ENCODE data around the gene IQGAP1.

Gene IQGAP1

DNA sequence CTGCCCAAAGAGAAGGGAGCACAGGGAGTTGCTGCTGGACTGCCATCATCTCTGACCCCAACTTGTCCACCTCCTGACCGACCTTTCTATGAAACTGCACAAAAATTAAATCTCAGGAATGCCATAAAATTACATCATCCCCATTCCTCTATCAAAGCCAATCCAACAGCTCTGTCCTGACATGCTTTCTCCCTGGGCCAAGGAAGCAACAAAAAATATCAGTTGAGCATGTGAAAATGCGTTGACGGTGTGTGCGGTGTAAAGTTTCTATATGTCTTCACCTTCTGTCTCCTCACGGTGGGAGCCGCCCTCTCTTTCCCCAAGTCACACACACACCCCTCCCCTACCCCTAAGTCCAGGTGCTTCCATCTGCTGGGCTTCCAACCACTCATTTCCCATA, 39.6 kb upstream of the IQGAP1 start:
- no peaks in the 10 kb centered on the region for H3K9me3 ChIP-seq
- no peak for DNase-seq
- TF ChIP-seq, protein P1, sequence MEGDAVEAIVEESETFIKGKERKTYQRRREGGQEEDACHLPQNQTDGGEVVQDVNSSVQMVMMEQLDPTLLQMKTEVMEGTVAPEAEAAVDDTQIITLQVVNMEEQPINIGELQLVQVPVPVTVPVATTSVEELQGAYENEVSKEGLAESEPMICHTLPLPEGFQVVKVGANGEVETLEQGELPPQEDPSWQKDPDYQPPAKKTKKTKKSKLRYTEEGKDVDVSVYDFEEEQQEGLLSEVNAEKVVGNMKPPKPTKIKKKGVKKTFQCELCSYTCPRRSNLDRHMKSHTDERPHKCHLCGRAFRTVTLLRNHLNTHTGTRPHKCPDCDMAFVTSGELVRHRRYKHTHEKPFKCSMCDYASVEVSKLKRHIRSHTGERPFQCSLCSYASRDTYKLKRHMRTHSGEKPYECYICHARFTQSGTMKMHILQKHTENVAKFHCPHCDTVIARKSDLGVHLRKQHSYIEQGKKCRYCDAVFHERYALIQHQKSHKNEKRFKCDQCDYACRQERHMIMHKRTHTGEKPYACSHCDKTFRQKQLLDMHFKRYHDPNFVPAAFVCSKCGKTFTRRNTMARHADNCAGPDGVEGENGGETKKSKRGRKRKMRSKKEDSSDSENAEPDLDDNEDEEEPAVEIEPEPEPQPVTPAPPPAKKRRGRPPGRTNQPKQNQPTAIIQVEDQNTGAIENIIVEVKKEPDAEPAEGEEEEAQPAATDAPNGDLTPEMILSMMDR (IDR thresholded peaks at IDR 0.05; ENCODE audit: low read depth, low read length), result no peak
- no peak overlapping the region for H3K4me3 ChIP-seq (ENCODE audit: low read depth, low read length)
- no peaks in the 10 kb centered on the region for H3K27me3 ChIP-seq
- H3K36me3 ChIP-seq, result no peaks in the 10 kb centered on the region
- H3K4me1 ChIP-seq, result no peaks in the 10 kb centered on the region

DNA sequence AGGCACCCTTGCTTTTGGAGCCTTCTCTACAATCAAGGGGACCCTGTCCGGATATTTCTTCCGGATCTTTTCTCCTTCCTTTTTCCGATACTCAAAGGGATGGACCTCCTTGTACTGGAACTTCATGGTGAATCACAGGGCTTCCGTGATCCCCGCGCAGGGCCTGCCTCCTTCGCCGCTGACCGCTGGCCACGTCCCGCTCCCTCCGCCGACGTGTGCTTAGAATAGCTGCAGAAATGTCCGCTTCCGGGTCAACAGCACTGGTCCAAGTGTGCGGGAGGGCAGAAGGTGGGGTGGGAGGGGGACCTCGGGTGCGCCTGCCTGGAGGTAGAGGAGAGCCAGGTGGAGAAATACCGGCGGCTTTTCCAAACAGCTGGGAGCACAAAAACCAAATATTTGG, 39.0 kb upstream of the IQGAP1 start:
- H3K4me3 ChIP-seq (ENCODE audit: low read depth, low read length), result no peak overlapping the region
- H3K27me3 ChIP-seq, result no peaks in the 10 kb centered on the region
- TF ChIP-seq, protein P1 (IDR thresholded peaks at IDR 0.05; ENCODE audit: low read depth, low read length), result no peak
- no peak for DNase-seq
- no peaks in the 10 kb centered on the region for H3K36me3 ChIP-seq
- no peaks in the 10 kb centered on the region for H3K9me3 ChIP-seq
- no peaks in the 10 kb centered on the region for H3K4me1 ChIP-seq

DNA sequence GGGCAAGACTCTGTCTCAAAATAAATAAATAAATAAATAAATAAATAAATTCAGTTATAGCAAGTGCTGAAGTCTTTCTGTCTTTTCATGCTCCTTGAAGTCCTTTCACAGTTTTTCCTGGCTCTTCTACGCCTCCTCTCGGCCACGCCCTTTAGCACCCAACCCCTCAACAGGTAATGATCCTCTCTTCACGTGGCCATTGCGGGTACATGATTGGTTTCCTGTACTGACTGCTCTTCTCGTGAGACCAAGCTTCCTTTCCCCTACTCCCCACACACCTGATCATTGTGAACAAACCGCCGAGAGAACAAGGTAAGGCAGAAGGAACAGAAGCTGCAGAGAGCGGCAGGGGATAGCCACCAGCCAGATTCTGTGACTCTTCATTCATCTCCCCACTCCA, 38.2 kb upstream of the IQGAP1 start:
- H3K36me3 ChIP-seq, result no peaks in the 10 kb centered on the region
- TF ChIP-seq, protein P1 (IDR thresholded peaks at IDR 0.05; ENCODE audit: low read depth, low read length), result no peak
- no peak for DNase-seq
- no peaks in the 10 kb centered on the region for H3K4me1 ChIP-seq
- no peak overlapping the region for H3K4me3 ChIP-seq (ENCODE audit: low read depth, low read length)
- no peaks in the 10 kb centered on the region for H3K9me3 ChIP-seq
- H3K27me3 ChIP-seq, result no peaks in the 10 kb centered on the region

DNA sequence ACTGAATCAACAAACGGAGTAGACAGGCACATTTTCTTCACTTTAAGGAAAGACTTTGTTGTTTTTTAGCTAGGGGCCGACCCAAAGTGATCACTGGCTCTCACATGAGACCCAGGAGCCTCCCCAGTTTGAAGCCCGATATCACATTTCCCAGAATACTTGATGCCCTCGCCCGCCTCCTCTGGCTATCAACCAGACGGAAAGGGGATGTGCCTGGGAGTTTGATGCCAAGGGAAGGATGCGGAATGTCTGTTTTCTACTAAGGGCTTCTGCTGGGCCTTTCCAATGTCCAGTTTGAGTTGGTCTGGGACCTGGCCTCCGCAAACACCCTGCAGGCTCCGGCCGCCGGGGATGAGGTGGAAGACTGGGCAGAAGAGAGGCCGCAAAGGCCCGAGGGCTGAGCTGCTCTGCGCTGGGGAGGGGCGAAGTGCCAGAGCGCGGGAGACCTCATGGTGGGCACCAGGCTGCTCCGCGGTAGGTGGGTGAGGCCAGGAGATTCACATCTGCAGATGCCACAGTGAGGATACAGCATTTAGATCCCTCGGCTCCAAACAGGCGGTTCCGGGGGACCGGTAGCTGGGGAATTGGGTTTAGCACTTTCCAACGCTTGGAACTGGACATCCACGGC, 36.4 kb upstream of the IQGAP1 start:
- H3K36me3 ChIP-seq, result no peaks in the 10 kb centered on the region
- no peaks in the 10 kb centered on the region for H3K27me3 ChIP-seq
- H3K9me3 ChIP-seq, result no peaks in the 10 kb centered on the region
- no peak for DNase-seq
- TF ChIP-seq, protein P1 (IDR thresholded peaks at IDR 0.05; ENCODE audit: low read depth, low read length), result no peak
- H3K4me3 ChIP-seq (ENCODE audit: low read depth, low read length), result peak overlapping the region; percentile 88
- H3K4me1 ChIP-seq, result no peaks in the 10 kb centered on the region

DNA sequence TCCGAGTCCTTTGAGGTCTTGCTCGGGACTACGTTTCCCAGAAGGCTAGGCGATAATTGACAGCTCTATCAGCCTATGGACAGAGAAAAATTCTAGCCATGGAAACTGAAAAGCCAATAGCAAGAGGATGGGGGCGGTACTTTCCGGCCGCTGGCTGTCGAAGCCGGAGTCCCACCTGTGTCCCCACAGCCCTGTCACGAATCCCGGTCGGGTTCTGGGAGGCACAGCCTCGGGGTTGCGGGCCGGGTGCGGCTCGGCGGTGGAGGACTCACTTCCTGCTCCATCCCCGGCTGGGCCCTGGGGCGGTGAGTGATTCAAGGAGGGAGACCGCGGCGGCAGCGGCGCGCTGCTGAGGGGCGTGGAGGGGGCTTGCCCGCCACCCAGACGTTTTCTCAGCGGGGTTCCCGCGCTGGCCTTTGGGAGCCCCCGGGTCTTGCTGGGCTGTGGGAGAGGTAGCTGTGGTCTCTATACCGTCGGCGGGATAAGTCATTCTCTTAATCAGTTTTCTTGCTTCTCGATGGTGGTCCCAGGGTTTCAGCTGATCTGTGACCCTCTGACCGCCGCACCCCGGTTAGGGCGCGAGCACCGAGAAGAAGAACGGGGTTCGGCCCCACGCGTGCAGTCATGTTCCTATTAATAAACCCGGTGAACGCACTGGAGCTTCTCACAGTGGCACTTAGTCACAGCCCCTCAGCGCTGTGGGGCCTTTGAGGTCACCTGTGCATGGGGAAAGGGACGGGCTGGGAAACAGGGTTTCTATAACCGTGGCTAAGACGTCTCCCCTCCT, 35.7 kb upstream of the IQGAP1 start, which contains the start of gene ZNF774:
Gene ZNF774 (plus strand): TSS at position 178 of the 787 bp plus-strand sequence. CDS start 2,377 bp downstream, outside the sequence.
- Histone ChIP-seq H3K36me3 (no peaks in the 10 kb centered on the region), H3K27me3 (no peaks in the 10 kb centered on the region), H3K4me1 (no peaks in the 10 kb centered on the region), H3K9me3 (no peaks in the 10 kb centered on the region), H3K4me3 (ENCODE audit: low read depth, low read length) (peak within 1 kb of the TSS; percentile 88)
- TF ChIP-seq, protein P1 (IDR thresholded peaks at IDR 0.05; ENCODE audit: low read depth, low read length), result no peak
- peak; percentile 93 for DNase-seq

DNA sequence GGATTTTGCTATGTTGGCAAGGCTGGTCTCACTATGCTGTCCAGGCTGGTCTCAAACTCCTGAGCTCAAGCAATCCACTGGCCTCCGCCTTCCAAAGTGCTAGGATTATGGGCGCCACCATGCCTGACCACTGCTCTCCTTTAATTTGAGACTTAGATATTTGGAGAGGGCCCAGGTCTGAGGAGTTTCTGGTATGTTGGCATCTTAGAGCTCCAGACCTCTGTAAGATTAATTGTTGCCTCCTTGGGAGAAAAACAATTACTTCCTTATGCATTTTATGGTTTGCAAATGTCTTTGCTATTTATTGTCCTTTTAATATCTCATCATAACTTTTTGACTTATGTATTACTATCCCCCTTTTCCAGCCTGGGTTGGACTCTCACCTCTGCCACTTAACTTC, 33.1 kb upstream of the IQGAP1 start:
- Histone ChIP-seq H3K4me1 (no peaks in the 10 kb centered on the region), H3K36me3 (no peaks in the 10 kb centered on the region; the same call in 1 of the 2 replicates), H3K27me3 (no peaks in the 10 kb centered on the region), H3K4me3 (ENCODE audit: low read depth, low read length) (no peak overlapping the region), H3K9me3 (no peaks in the 10 kb centered on the region)
- DNase-seq, result no peak
- TF ChIP-seq, protein P1 (IDR thresholded peaks at IDR 0.05; ENCODE audit: low read depth, low read length), result no peak
